ENCODE results near the gene CYTL1. TPM values are rescaled to one million over a fixed set of nuclear protein-coding genes. Genes with fewer than 3 reads are reported as not detected.
"Not testable (repeated sequence)": the region's sequence is repeated elsewhere in the genome, so short reads cannot be mapped to it uniquely, and the experiment has no call there.

CYTL1 gene
- total RNA-seq, 2 experiments from 2014 or later, result not detected

GRCh38 chr4:5026371-5026770 lies 7.1 kb upstream of the CYTL1 start:
- Mint-ChIP-seq H3K4me1 (no peaks in the 10 kb centered on the region), H3K9me3 (ENCODE audit: low read depth) (no peaks in the 10 kb centered on the region), H3K4me3 (no peak overlapping the region), H3K27ac (no peak overlapping the region), H3K36me3 (no peaks in the 10 kb centered on the region), H3K27me3 (no peaks in the 10 kb centered on the region)
- CTCF ChIA-PET, result no interaction called here
- DNase-seq (no peak), ATAC-seq (no peak)

GRCh38 chr4:5024673-5025072 lies 5.4 kb upstream of the CYTL1 start:
- H3K27me3 Mint-ChIP-seq, result no peaks in the 10 kb centered on the region
- ATAC-seq (no peak), DNase-seq (no peak)
- no peak overlapping the region for H3K27ac Mint-ChIP-seq
- H3K4me3 Mint-ChIP-seq, result no peak overlapping the region
- H3K4me1 Mint-ChIP-seq, result no peaks in the 10 kb centered on the region
- H3K36me3 Mint-ChIP-seq, result no peaks in the 10 kb centered on the region
- no peaks in the 10 kb centered on the region for H3K9me3 Mint-ChIP-seq (ENCODE audit: low read depth)
- CTCF ChIA-PET, result no interaction called here

- CTCF ChIA-PET, result no interaction called here
- DNase-seq (no peak), ATAC-seq (no peak)
- Mint-ChIP-seq H3K9me3 (ENCODE audit: low read depth) (no peaks in the 10 kb centered on the region), H3K36me3 (no peaks in the 10 kb centered on the region), H3K27ac (no peak overlapping the region), H3K27me3 (peaks cover 8% of the 10 kb centered on the region), H3K4me1 (no peaks in the 10 kb centered on the region), H3K4me3 (no peak overlapping the region)
Measured at GRCh38 chr4:5021546-5021945, 2.3 kb upstream of the CYTL1 start.

- Mint-ChIP-seq H3K27ac (no peak overlapping the region), H3K4me3 (no peak overlapping the region), H3K9me3 (ENCODE audit: low read depth) (no peaks in the 10 kb centered on the region), H3K27me3 (peaks cover 8% of the 10 kb centered on the region), H3K36me3 (no peaks in the 10 kb centered on the region), H3K4me1 (no peaks in the 10 kb centered on the region)
- DNase-seq (no peak), ATAC-seq (no peak)
- CTCF ChIA-PET, result no interaction called here
Measured at GRCh38 chr4:5020341-5020740, 1.1 kb upstream of the CYTL1 start.

GRCh38 chr4:5019796-5020195 lies 538 bp upstream of the CYTL1 start:
- CTCF ChIA-PET, result no interaction called here
- Mint-ChIP-seq H3K36me3 (no peaks in the 10 kb centered on the region), H3K4me3 (no peak overlapping the region), H3K27ac (no peak overlapping the region), H3K9me3 (ENCODE audit: low read depth) (no peaks in the 10 kb centered on the region), H3K4me1 (no peaks in the 10 kb centered on the region), H3K27me3 (peaks cover 8% of the 10 kb centered on the region)
- no peak for ATAC-seq
- DNase-seq, result no peak

- Mint-ChIP-seq H3K4me1 (no peaks in the 10 kb centered on the region), H3K27me3 (peaks cover 8% of the 10 kb centered on the region), H3K9me3 (ENCODE audit: low read depth) (no peaks in the 10 kb centered on the region), H3K36me3 (no peaks in the 10 kb centered on the region), H3K4me3 (no peak overlapping the region), H3K27ac (no peak overlapping the region)
- ATAC-seq (no peak), DNase-seq (no peak)
- CTCF ChIA-PET, result no interaction called here
Measured at GRCh38 chr4:5018603-5019002, 655 bp downstream of the CYTL1 start.

GRCh38 chr4:5018096-5018495 lies 1.2 kb downstream of the CYTL1 start:
- Mint-ChIP-seq H3K9me3 (ENCODE audit: low read depth) (no peaks in the 10 kb centered on the region), H3K4me1 (no peaks in the 10 kb centered on the region), H3K4me3 (no peak overlapping the region), H3K36me3 (no peaks in the 10 kb centered on the region), H3K27me3 (peaks cover 12% of the 10 kb centered on the region), H3K27ac (no peak overlapping the region)
- no peak for ATAC-seq
- CTCF ChIA-PET, result interaction anchor here (0.9 kb wide), 1 partner anchor 21 kb away, joined by 3 read pairs; no protein-coding TSS in a partner anchor
- no peak for DNase-seq

- no peaks in the 10 kb centered on the region for H3K9me3 Mint-ChIP-seq (ENCODE audit: low read depth)
- CTCF ChIA-PET, result no interaction called here
- DNase-seq (no peak), ATAC-seq (no peak)
- no peaks in the 10 kb centered on the region for H3K4me1 Mint-ChIP-seq
- H3K27me3 Mint-ChIP-seq, result peaks cover 14% of the 10 kb centered on the region
- H3K36me3 Mint-ChIP-seq, result no peaks in the 10 kb centered on the region
- H3K4me3 Mint-ChIP-seq, result no peak overlapping the region
- H3K27ac Mint-ChIP-seq, result no peak overlapping the region
Measured at GRCh38 chr4:5014007-5014682, 5.1 kb downstream of the CYTL1 start.

GRCh38 chr4:5012958-5013357 lies 6.3 kb downstream of the CYTL1 start:
- Mint-ChIP-seq H3K9me3 (ENCODE audit: low read depth) (no peaks in the 10 kb centered on the region), H3K4me3 (no peak overlapping the region), H3K36me3 (no peaks in the 10 kb centered on the region), H3K27me3 (peaks cover 11% of the 10 kb centered on the region), H3K27ac (no peak overlapping the region), H3K4me1 (no peaks in the 10 kb centered on the region)
- ATAC-seq (no peak), DNase-seq (no peak)
- CTCF ChIA-PET, result no interaction called here

- no peak overlapping the region for H3K4me3 Mint-ChIP-seq
- no peaks in the 10 kb centered on the region for H3K4me1 Mint-ChIP-seq
- H3K36me3 Mint-ChIP-seq, result no peaks in the 10 kb centered on the region
- no peaks in the 10 kb centered on the region for H3K9me3 Mint-ChIP-seq (ENCODE audit: low read depth)
- H3K27ac Mint-ChIP-seq, result no peak overlapping the region
- no peak for DNase-seq
- CTCF ChIA-PET, result no interaction called here
- no peak for ATAC-seq
- peaks cover 8% of the 10 kb centered on the region for H3K27me3 Mint-ChIP-seq
Measured at GRCh38 chr4:5012244-5012898, 6.9 kb downstream of the CYTL1 start.

GRCh38 chr4:5010984-5011383 lies 8.3 kb downstream of the CYTL1 start:
- DNase-seq, result no peak

GRCh38 chr4:5009796-5010195 lies 9.5 kb downstream of the CYTL1 start:
- no peaks in the 10 kb centered on the region for H3K4me1 Mint-ChIP-seq
- DNase-seq, result no peak
- CTCF ChIA-PET, result no interaction called here
- no peaks in the 10 kb centered on the region for H3K9me3 Mint-ChIP-seq (ENCODE audit: low read depth)
- H3K4me3 Mint-ChIP-seq, result no peak overlapping the region
- no peak overlapping the region for H3K27ac Mint-ChIP-seq
- H3K36me3 Mint-ChIP-seq, result no peaks in the 10 kb centered on the region
- no peak for ATAC-seq
- H3K27me3 Mint-ChIP-seq, result peaks cover 8% of the 10 kb centered on the region

More at GRCh38 chr4:5010984-5011383, 8.3 kb downstream of the CYTL1 start:
- Mint-ChIP-seq H3K4me1 (no peaks in the 10 kb centered on the region), H3K9me3 (ENCODE audit: low read depth) (no peaks in the 10 kb centered on the region), H3K27me3 (peaks cover 8% of the 10 kb centered on the region), H3K4me3 (no peak overlapping the region), H3K36me3 (no peaks in the 10 kb centered on the region), H3K27ac (no peak overlapping the region)
- ATAC-seq, result no peak
- CTCF ChIA-PET, result no interaction called here

- DNase-seq; H3K9me3 Mint-ChIP-seq (ENCODE audit: low read depth); H3K4me1 Mint-ChIP-seq; H3K27me3 Mint-ChIP-seq; ATAC-seq; H3K36me3 Mint-ChIP-seq; H3K4me3 Mint-ChIP-seq; H3K27ac Mint-ChIP-seq; CTCF ChIA-PET: not testable (repeated sequence)
Measured at GRCh38 chr4:5006932-5007331, 12.3 kb downstream of the CYTL1 start.

GRCh38 chr4:5004496-5004895 lies 14.8 kb downstream of the CYTL1 start:
- ATAC-seq (no peak), DNase-seq (no peak)
- H3K27ac Mint-ChIP-seq, result no peak overlapping the region
- H3K9me3 Mint-ChIP-seq (ENCODE audit: low read depth), result no peaks in the 10 kb centered on the region
- no peak overlapping the region for H3K4me3 Mint-ChIP-seq
- H3K36me3 Mint-ChIP-seq, result no peaks in the 10 kb centered on the region
- CTCF ChIA-PET, result no interaction called here
- no peaks in the 10 kb centered on the region for H3K4me1 Mint-ChIP-seq
- peaks cover 5% of the 10 kb centered on the region for H3K27me3 Mint-ChIP-seq

Measured in activated CD8-positive, alpha-beta memory T cell treated with anti-CD3 and anti-CD28 coated beads, Interleukin-2, amount 10 ng/mL, durations not matched to agents 7 days and 5 days (primary cell).